ENCODE measurements around the gene ADGRB2. TPM values are rescaled to one million over a fixed set of nuclear protein-coding genes. Genes with fewer than 3 reads are reported as not detected.

The ADGRB2 gene
- total RNA-seq, 1 experiment from 2014 or later: 12.3 TPM

GRCh38 chr1:31687601-31688000 is 76.5 kb downstream of the ADGRB2 start:
- no peak overlapping the region for H3K4me3 ChIP-seq (ENCODE audit: low read length)
- H3F3A ChIP-seq (ENCODE audit: low read length, unreplicated experiment): no peaks in the 10 kb centered on the region
- H3K9me2 ChIP-seq (replicated peaks; ENCODE audit: low read length): no peaks in the 10 kb centered on the region
- BruUV-seq (replicated peaks): no TSS peak
- no peaks in the 10 kb centered on the region for H3K36me3 ChIP-seq (ENCODE audit: low read depth, low read length)
- no peak for ATAC-seq
- intact Hi-C loops (cut with micrococcal nuclease): no loop called here
- H3K27me3 ChIP-seq (ENCODE audit: low read length): no peaks in the 10 kb centered on the region
- H3K79me2 ChIP-seq (ENCODE audit: low read length): no peaks in the 10 kb centered on the region
- no peak overlapping the region for H3K27ac ChIP-seq (ENCODE audit: low read length)
- TF ChIP-seq EZH2phosphoT487 (IDR thresholded peaks at IDR 0.05; ENCODE audit: borderline replicate concordance, low read length) (no peak), EZH2 (IDR thresholded peaks at IDR 0.05; ENCODE audit: low read length, unreplicated experiment) (no peak)
- TF ChIP-seq, protein P1, sequence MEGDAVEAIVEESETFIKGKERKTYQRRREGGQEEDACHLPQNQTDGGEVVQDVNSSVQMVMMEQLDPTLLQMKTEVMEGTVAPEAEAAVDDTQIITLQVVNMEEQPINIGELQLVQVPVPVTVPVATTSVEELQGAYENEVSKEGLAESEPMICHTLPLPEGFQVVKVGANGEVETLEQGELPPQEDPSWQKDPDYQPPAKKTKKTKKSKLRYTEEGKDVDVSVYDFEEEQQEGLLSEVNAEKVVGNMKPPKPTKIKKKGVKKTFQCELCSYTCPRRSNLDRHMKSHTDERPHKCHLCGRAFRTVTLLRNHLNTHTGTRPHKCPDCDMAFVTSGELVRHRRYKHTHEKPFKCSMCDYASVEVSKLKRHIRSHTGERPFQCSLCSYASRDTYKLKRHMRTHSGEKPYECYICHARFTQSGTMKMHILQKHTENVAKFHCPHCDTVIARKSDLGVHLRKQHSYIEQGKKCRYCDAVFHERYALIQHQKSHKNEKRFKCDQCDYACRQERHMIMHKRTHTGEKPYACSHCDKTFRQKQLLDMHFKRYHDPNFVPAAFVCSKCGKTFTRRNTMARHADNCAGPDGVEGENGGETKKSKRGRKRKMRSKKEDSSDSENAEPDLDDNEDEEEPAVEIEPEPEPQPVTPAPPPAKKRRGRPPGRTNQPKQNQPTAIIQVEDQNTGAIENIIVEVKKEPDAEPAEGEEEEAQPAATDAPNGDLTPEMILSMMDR (conservative IDR thresholded peaks at IDR 0.05; ENCODE audit: low read depth, low read length): no peak
- no peak overlapping the region for H3K4me2 ChIP-seq (ENCODE audit: low read length)
- POLR2A ChIA-PET (ENCODE audit: unreplicated experiment): no interaction called here
- CTCF ChIA-PET: no interaction called here
- H3K9ac ChIP-seq (ENCODE audit: low read length): no peak overlapping the region
- peaks cover 27% of the 10 kb centered on the region for H3K4me1 ChIP-seq (ENCODE audit: insufficient read depth, low read length)
- no peaks in the 10 kb centered on the region for H3K9me3 ChIP-seq (ENCODE audit: low read length)
- H2AFZ ChIP-seq (ENCODE audit: low read length): no peak overlapping the region
- H4K20me1 ChIP-seq (ENCODE audit: low read length): no peaks in the 10 kb centered on the region
- no peak for DNase-seq

DNA sequence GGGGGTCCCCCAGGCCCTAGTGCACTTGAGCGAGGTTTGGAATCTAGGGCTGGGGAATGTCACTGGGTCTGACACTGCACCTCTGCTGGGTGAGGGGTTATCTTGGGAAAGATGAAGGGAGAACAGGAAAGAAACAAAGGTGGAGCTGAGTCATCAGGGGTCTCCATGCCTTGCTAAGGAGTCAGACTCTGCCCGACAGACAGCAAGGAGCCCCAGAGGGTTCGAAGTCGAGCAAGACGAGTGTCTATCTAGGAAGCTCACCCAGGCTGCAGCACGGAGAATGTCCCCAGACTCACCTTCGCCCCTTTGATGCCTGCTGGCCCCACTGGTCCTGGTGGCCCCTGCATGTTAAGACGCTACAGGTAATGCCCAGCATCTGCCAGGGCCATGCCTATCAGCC is 78.3 kb downstream of the ADGRB2 start:
- intact Hi-C loops (cut with micrococcal nuclease): no loop called here
- ChIA-PET CTCF (no interaction called here), POLR2A (ENCODE audit: unreplicated experiment) (no interaction called here)
- Histone ChIP-seq H3F3A (ENCODE audit: low read length, unreplicated experiment) (no peaks in the 10 kb centered on the region), H3K4me3 (ENCODE audit: low read length) (no peak overlapping the region), H3K4me2 (ENCODE audit: low read length) (no peak overlapping the region), H4K20me1 (ENCODE audit: low read length) (no peaks in the 10 kb centered on the region), H3K4me1 (ENCODE audit: insufficient read depth, low read length) (peaks cover 26% of the 10 kb centered on the region), H3K9me3 (ENCODE audit: low read length) (no peaks in the 10 kb centered on the region), H3K9me2 (replicated peaks; ENCODE audit: low read length) (no peaks in the 10 kb centered on the region), H2AFZ (ENCODE audit: low read length) (no peak overlapping the region), H3K27me3 (ENCODE audit: low read length) (no peaks in the 10 kb centered on the region), H3K36me3 (ENCODE audit: low read depth, low read length) (no peaks in the 10 kb centered on the region), H3K9ac (ENCODE audit: low read length) (no peak overlapping the region), H3K27ac (ENCODE audit: low read length) (no peak overlapping the region), H3K79me2 (ENCODE audit: low read length) (no peaks in the 10 kb centered on the region)
- no TSS peak for BruUV-seq (replicated peaks)
- TF ChIP-seq EZH2phosphoT487 (IDR thresholded peaks at IDR 0.05; ENCODE audit: borderline replicate concordance, low read length) (no peak), EZH2 (IDR thresholded peaks at IDR 0.05; ENCODE audit: low read length, unreplicated experiment) (no peak)
- TF ChIP-seq, protein P1 (conservative IDR thresholded peaks at IDR 0.05; ENCODE audit: low read depth, low read length): no peak
- no peak for ATAC-seq
- no peak for DNase-seq

- Histone ChIP-seq H3K4me2 (ENCODE audit: low read length) (no peak overlapping the region), H3K9me2 (replicated peaks; ENCODE audit: low read length) (no peaks in the 10 kb centered on the region), H3K4me3 (ENCODE audit: low read length) (no peak overlapping the region), H4K20me1 (ENCODE audit: low read length) (no peaks in the 10 kb centered on the region), H2AFZ (ENCODE audit: low read length) (no peak overlapping the region), H3K36me3 (ENCODE audit: low read depth, low read length) (no peaks in the 10 kb centered on the region), H3K4me1 (ENCODE audit: insufficient read depth, low read length) (0 out of 2 replicates have a peak, but pooled peaks cover 8% of the 10 kb centered on the region), H3K9ac (ENCODE audit: low read length) (no peak overlapping the region), H3K27ac (ENCODE audit: low read length) (no peak overlapping the region), H3K27me3 (ENCODE audit: low read length) (no peaks in the 10 kb centered on the region), H3F3A (ENCODE audit: low read length, unreplicated experiment) (no peaks in the 10 kb centered on the region), H3K9me3 (ENCODE audit: low read length) (no peaks in the 10 kb centered on the region), H3K79me2 (ENCODE audit: low read length) (no peaks in the 10 kb centered on the region)
- peak; percentile 24 for DNase-seq
- POLR2A ChIA-PET (ENCODE audit: unreplicated experiment): no interaction called here
- CTCF ChIA-PET: no interaction called here
- intact Hi-C loops (cut with micrococcal nuclease): no loop called here
- no TSS peak for BruUV-seq (replicated peaks)
- TF ChIP-seq, protein P1 (conservative IDR thresholded peaks at IDR 0.05; ENCODE audit: low read depth, low read length): peak; percentile 55
- no peak for TF ChIP-seq EZH2phosphoT487 (IDR thresholded peaks at IDR 0.05; ENCODE audit: borderline replicate concordance, low read length)
- peak; percentile 51; the same call in 1 of the 2 replicates for ATAC-seq
Observed at GRCh38 chr1:31683997-31684396, 80.1 kb downstream of the ADGRB2 start.
